Naive thymus-derived CD4-positive, alpha-beta T cell (primary cell): ENCODE results near the gene ARL5B. TPM values are rescaled to one million over a fixed set of nuclear protein-coding genes. Genes with fewer than 3 reads are reported as not detected.

ENCODE experiments used
- ATAC-seq: fragments of 150-1000 bp; cut with Tn5 transposase; 2 replicates; pipeline ENCODE4 v1.10.0; 2021; ENCODE audit warnings: mild to moderate bottlenecking, moderate library complexity
- CTCF ChIA-PET: fragments of 350-600 bp; sonication (Branson Sonifier 250); formaldehyde crosslinking; loops from one replicate; lab custom pipeline; 2021; ENCODE audit warnings: antibody characterized with exemption; lab: Charles Lee
- POLR2A ChIA-PET: fragments of 350-600 bp; sonication (Branson Sonifier 250); formaldehyde crosslinking; loops from one replicate; lab custom pipeline; 2021; ENCODE audit warnings: antibody characterized with exemption, inconsistent platforms; lab: Charles Lee
- DNase-seq, 9 donors: peaks; one replicate each; pipeline versions ENCODE4 v3.0.0 to v3.0.0-alpha.2; 2020 to 2022; ENCODE audit warnings: mixed read lengths in 1 of 9
- H3K27ac ChIP-seq: one replicate; pipeline ENCODE4 v1.7.0; 2013; ENCODE audit warnings: mild to moderate bottlenecking, low read depth, low read length, moderate library complexity
- H3K27me3 ChIP-seq, 2 donors: one replicate each; pipeline ENCODE4 v1.7.0; 2013; ENCODE audit warnings: low read length in 2 of 2, mild to moderate bottlenecking in 2 of 2, moderate library complexity in 2 of 2; ENCODE audit not compliant: control insufficient read depth in 2 of 2, insufficient read depth in 2 of 2
- H3K36me3 ChIP-seq, 3 experiments: 1 replicate in 2 of 3; 2 replicates in 1 of 3; pipeline ENCODE4 v1.7.0; 2013; ENCODE audit warnings: low read length in 3 of 3, mild to moderate bottlenecking in 3 of 3, moderate library complexity in 1 of 3; ENCODE audit not compliant: insufficient read depth in 3 of 3, control insufficient read depth in 2 of 3
- H3K4me1 ChIP-seq, 2 donors: one replicate each; pipeline ENCODE4 v1.7.0; 2013; ENCODE audit warnings: low read length in 2 of 2, mild to moderate bottlenecking in 2 of 2, moderate library complexity in 1 of 2; ENCODE audit not compliant: control insufficient read depth in 2 of 2, insufficient read depth in 2 of 2
- H3K4me3 ChIP-seq: 2 replicates; pipeline ENCODE4 v1.7.0; 2013; ENCODE audit warnings: mild to moderate bottlenecking, low read length
- H3K9me3 ChIP-seq, 3 experiments: 1 replicate in 2 of 3; 2 replicates in 1 of 3; pipeline ENCODE4 v1.7.0; 2013; ENCODE audit warnings: low read length in 3 of 3; ENCODE audit not compliant: control insufficient read depth in 2 of 3
- H3K27ac Mint-ChIP-seq, 9 donors: one replicate each; pipeline ENCODE4 v1.8.0; 2020 to 2022; ENCODE audit warnings: mixed read lengths in 9 of 9, mild to moderate bottlenecking in 8 of 9, moderate library complexity in 5 of 9, inconsistent platforms in 2 of 9
- H3K27me3 Mint-ChIP-seq, 5 donors: one replicate each; pipeline ENCODE4 v1.8.0; 2021 to 2022; ENCODE audit warnings: mixed read lengths in 5 of 5, mild to moderate bottlenecking in 1 of 5
- H3K36me3 Mint-ChIP-seq, 5 donors: one replicate each; pipeline ENCODE4 v1.8.0; 2020 to 2022; ENCODE audit warnings: mixed read lengths in 5 of 5, mild to moderate bottlenecking in 3 of 5, inconsistent platforms in 1 of 5
- H3K4me1 Mint-ChIP-seq, 7 donors: one replicate each; pipeline ENCODE4 v1.8.0; 2020 to 2022; ENCODE audit warnings: mixed read lengths in 7 of 7, mild to moderate bottlenecking in 3 of 7, inconsistent platforms in 1 of 7
- H3K4me3 Mint-ChIP-seq, 10 donors: one replicate each; pipeline ENCODE4 v1.8.0; 2020 to 2022; ENCODE audit warnings: mild to moderate bottlenecking in 10 of 10, mixed read lengths in 10 of 10, moderate library complexity in 6 of 10, inconsistent platforms in 2 of 10
- H3K9me3 Mint-ChIP-seq, 11 donors: one replicate each; pipeline ENCODE4 v1.8.0; 2020 to 2022; ENCODE audit warnings: mixed read lengths in 11 of 11, mild to moderate bottlenecking in 4 of 11, inconsistent platforms in 1 of 11, moderate library complexity in 1 of 11
- intact Hi-C, 2 donors: fragments of 100-400 bp; cut with micrococcal nuclease; formaldehyde crosslinking; loops; one replicate each; pipeline ENCODE4 v1.15.1; 2023
- polyA plus RNA-seq, 2 donors: library from polyadenylated mRNA; unstranded; fragments of 300-500 nt; fragmentation: Illumina TruSeq; gene quantifications; one replicate each; pipeline ENCODE4 v1.2.3, GENCODE V29; 2021
- total RNA-seq, 6 experiments: library from RNA in 5 of 6; stranded (reverse) in 5 of 6; gene quantifications; 1 replicate in 5 of 6; 2 replicates in 1 of 6; pipeline ENCODE4 v1.2.3 and lab custom pipeline; 2021 to 2026

Gene ARL5B
- 10 to 100 TPM in 4 of 5 experiments, 1 to 10 TPM in 1; 9.7 to 15.8 (median 13.9) TPM for total RNA-seq
- polyA plus RNA-seq = under 1 TPM; 0.59 to 0.84 TPM
- 34.2 reads per million, percentile 63 among the genes with 10 or more reads in this experiment for total RNA-seq (lab: John Stamatoyannopoulos, UW)

GRCh38 chr10:18659125-18659818 is at the start of gene ARL5B:
Gene ARL5B, plus strand, starts transcription at chr10:18659431. Its CDS starts 207 bp downstream, at chr10:18659638.
- Histone ChIP-seq H3K27ac (peak within 1 kb of the TSS; percentile 92), H3K9me3 (no peaks in the 10 kb centered on the region), H3K27me3 (no peaks in the 10 kb centered on the region), H3K36me3 (peaks cover 0 to 4% (median 0%) of the 10 kb centered on the region in 3 experiments), H3K4me3 (peak within 1 kb of the TSS; percentile 89), H3K4me1 (peaks cover 16 to 21% of the 10 kb centered on the region in 2 donors)
- DNase-seq (peak; percentile 82 to 97 (median 93)), ATAC-seq (peak; percentile 98)
- intact Hi-C loops = loop anchor here (1.0 to 10.0 kb wide), 12 partner anchors 8 to 1842 kb away; partner anchors contain the start of genes NSUN6 (in 2 of the 2), RSU1 (in 2 of the 2), VIM (in 2 of the 2) and STAM (in 1 of the 2)
- H3K36me3 Mint-ChIP-seq = peaks cover 1 to 16% (median 4%) of the 10 kb centered on the region in 5 donors
- H3K4me1 Mint-ChIP-seq = peaks cover 28 to 56% (median 44%) of the 10 kb centered on the region in 7 donors
- no peaks in the 10 kb centered on the region for H3K27me3 Mint-ChIP-seq
- ChIA-PET POLR2A (interaction anchor here (1.0 to 1.4 kb wide), 3 partner anchors 10 to 32 kb away, joined by 4 to 9 read pairs (median 4); no protein-coding TSS in a partner anchor), CTCF (interaction anchor here (0.6 kb wide), 1 partner anchor 35 kb away, joined by 6 read pairs; no protein-coding TSS in a partner anchor)
- H3K4me3 Mint-ChIP-seq = peak within 1 kb of the TSS; percentile 94 to 100 (median 99)
- H3K27ac Mint-ChIP-seq = peak within 1 kb of the TSS; percentile 95 to 99 (median 99)
- peaks cover 0 to 3% (median 0%) of the 10 kb centered on the region in 11 donors for H3K9me3 Mint-ChIP-seq

- H3K27me3 Mint-ChIP-seq = no peaks in the 10 kb centered on the region
- H3K4me3 Mint-ChIP-seq = no peak overlapping the region
- ChIA-PET POLR2A (no interaction called here), CTCF (no interaction called here)
- Histone ChIP-seq H3K27me3 (no peaks in the 10 kb centered on the region), H3K4me3 (no peak overlapping the region), H3K9me3 (no peaks in the 10 kb centered on the region), H3K4me1 (no peaks in the 10 kb centered on the region), H3K27ac (no peak overlapping the region), H3K36me3 (peaks cover 0 to 23% (median 3%) of the 10 kb centered on the region in 3 experiments)
- intact Hi-C loops = no loop called here
- no peak for DNase-seq
- peak overlapping the region in 1 of 9 donors; percentile 45 for H3K27ac Mint-ChIP-seq
- H3K36me3 Mint-ChIP-seq = peaks cover 14 to 56% (median 27%) of the 10 kb centered on the region in 5 donors
- no peaks in the 10 kb centered on the region for H3K9me3 Mint-ChIP-seq
- H3K4me1 Mint-ChIP-seq = peaks cover 0 to 6% (median 0%) of the 10 kb centered on the region in 7 donors
- no peak for ATAC-seq
These were observed 48.7 kb upstream of the ARL5B start for GRCh38 chr10:18610517-18610916.

GRCh38 chr10:18611168-18611567 is 48.1 kb upstream of the ARL5B start:
- peaks cover 0 to 6% (median 0%) of the 10 kb centered on the region in 7 donors for H3K4me1 Mint-ChIP-seq
- no peak overlapping the region for H3K27ac ChIP-seq
- H3K27ac Mint-ChIP-seq = no peak overlapping the region
- ATAC-seq (no peak), DNase-seq (no peak)
- no peaks in the 10 kb centered on the region for H3K9me3 ChIP-seq
- H3K36me3 ChIP-seq = peaks cover 0 to 20% (median 3%) of the 10 kb centered on the region in 3 experiments
- ChIA-PET POLR2A (no interaction called here), CTCF (no interaction called here)
- H3K36me3 Mint-ChIP-seq = peaks cover 11 to 56% (median 23%) of the 10 kb centered on the region in 5 donors
- no peaks in the 10 kb centered on the region for H3K27me3 ChIP-seq
- no peak overlapping the region for H3K4me3 Mint-ChIP-seq
- no peak overlapping the region for H3K4me3 ChIP-seq
- H3K9me3 Mint-ChIP-seq = no peaks in the 10 kb centered on the region
- H3K4me1 ChIP-seq = no peaks in the 10 kb centered on the region
- H3K27me3 Mint-ChIP-seq = no peaks in the 10 kb centered on the region
- intact Hi-C loops = no loop called here

GRCh38 chr10:18615618-18616017 is 43.6 kb upstream of the ARL5B start:
- no peaks in the 10 kb centered on the region for H3K9me3 Mint-ChIP-seq
- no peak overlapping the region for H3K27ac Mint-ChIP-seq
- Histone ChIP-seq H3K9me3 (no peaks in the 10 kb centered on the region), H3K27me3 (no peaks in the 10 kb centered on the region), H3K27ac (no peak overlapping the region), H3K36me3 (peaks cover 0 to 18% (median 3%) of the 10 kb centered on the region in 3 experiments), H3K4me3 (no peak overlapping the region), H3K4me1 (no peaks in the 10 kb centered on the region)
- peaks cover 0 to 7% (median 0%) of the 10 kb centered on the region in 7 donors for H3K4me1 Mint-ChIP-seq
- peaks cover 12 to 60% (median 28%) of the 10 kb centered on the region in 5 donors for H3K36me3 Mint-ChIP-seq
- ChIA-PET POLR2A (no interaction called here), CTCF (no interaction called here)
- H3K27me3 Mint-ChIP-seq = no peaks in the 10 kb centered on the region
- no peak for DNase-seq
- intact Hi-C loops = no loop called here
- ATAC-seq = no peak
- no peak overlapping the region for H3K4me3 Mint-ChIP-seq

- peaks cover 0 to 18% (median 3%) of the 10 kb centered on the region in 3 experiments for H3K36me3 ChIP-seq
- H3K27me3 ChIP-seq = no peaks in the 10 kb centered on the region
- intact Hi-C loops = no loop called here
- no peaks in the 10 kb centered on the region for H3K4me1 ChIP-seq
- Mint-ChIP-seq H3K36me3 (peaks cover 14 to 61% (median 28%) of the 10 kb centered on the region in 5 donors), H3K27me3 (no peaks in the 10 kb centered on the region), H3K27ac (no peak overlapping the region), H3K4me3 (no peak overlapping the region), H3K4me1 (peaks cover 0 to 7% (median 0%) of the 10 kb centered on the region in 7 donors), H3K9me3 (no peaks in the 10 kb centered on the region)
- H3K9me3 ChIP-seq = no peaks in the 10 kb centered on the region
- H3K4me3 ChIP-seq = no peak overlapping the region
- DNase-seq (no peak), ATAC-seq (no peak)
- H3K27ac ChIP-seq = no peak overlapping the region
- CTCF ChIA-PET = interaction anchor here (0.5 kb wide), 1 partner anchor 118 kb away, joined by 4 read pairs; no protein-coding TSS in a partner anchor
- POLR2A ChIA-PET = no interaction called here
These were observed 42.9 kb upstream of the ARL5B start for GRCh38 chr10:18616337-18616736.

- H3K36me3 ChIP-seq = peaks cover 0 to 5% (median 0%) of the 10 kb centered on the region in 3 experiments
- ATAC-seq (no peak), DNase-seq (no peak)
- POLR2A ChIA-PET = no interaction called here
- no peaks in the 10 kb centered on the region for H3K4me1 ChIP-seq
- H3K27ac Mint-ChIP-seq = peak overlapping the region in 1 of 9 donors; percentile 71
- no peak overlapping the region for H3K4me3 ChIP-seq
- no peaks in the 10 kb centered on the region for H3K27me3 Mint-ChIP-seq
- no peaks in the 10 kb centered on the region for H3K27me3 ChIP-seq
- H3K9me3 ChIP-seq = no peaks in the 10 kb centered on the region
- no peak overlapping the region for H3K27ac ChIP-seq
- H3K9me3 Mint-ChIP-seq = no peaks in the 10 kb centered on the region
- H3K4me1 Mint-ChIP-seq = peaks cover 0 to 10% (median 0%) of the 10 kb centered on the region in 7 donors
- peaks cover 7 to 59% (median 27%) of the 10 kb centered on the region in 5 donors for H3K36me3 Mint-ChIP-seq
- no peak overlapping the region for H3K4me3 Mint-ChIP-seq
- intact Hi-C loops = no loop called here
- CTCF ChIA-PET = interaction anchor here (0.7 to 1.1 kb wide), 2 partner anchors 29 to 1200 kb away, joined by 3 to 5 read pairs; no protein-coding TSS in a partner anchor
These were observed 40.2 kb upstream of the ARL5B start for GRCh38 chr10:18619016-18619415.
